ENCODE measurements around the gene NRAP.

The NRAP gene

GRCh38 chr10:113631684-113632367 lies 32.0 kb downstream of the NRAP start:
- DNase-seq (ENCODE audit: low spot score) = no peak

GRCh38 chr10:113630929-113631533 lies 32.8 kb downstream of the NRAP start:
- DNase-seq (ENCODE audit: low spot score) = no peak

- no peak for DNase-seq (ENCODE audit: low spot score)
Observed at GRCh38 chr10:113628607-113629153, 35.2 kb downstream of the NRAP start.

- DNase-seq (ENCODE audit: low spot score) = no peak
Observed at GRCh38 chr10:113627836-113628235, 36.0 kb downstream of the NRAP start.

GRCh38 chr10:113626809-113627355 lies 37.0 kb downstream of the NRAP start:
- no peak for DNase-seq (ENCODE audit: low spot score)

GRCh38 chr10:113625461-113626186 lies 38.2 kb downstream of the NRAP start:
- DNase-seq (ENCODE audit: low spot score) = no peak

GRCh38 chr10:113622831-113623230 lies 41.0 kb downstream of the NRAP start:
- no peak for DNase-seq (ENCODE audit: low spot score)

GRCh38 chr10:113621799-113622198 lies 42.0 kb downstream of the NRAP start:
- no peak for DNase-seq (ENCODE audit: low spot score)

- no peak for DNase-seq (ENCODE audit: low spot score)
Observed at GRCh38 chr10:113620936-113621335, 42.9 kb downstream of the NRAP start.

GRCh38 chr10:113620511-113620910 lies 43.3 kb downstream of the NRAP start:
- DNase-seq (ENCODE audit: low spot score) = no peak

- DNase-seq (ENCODE audit: low spot score) = no peak
Observed at GRCh38 chr10:113619401-113619800, 44.4 kb downstream of the NRAP start.

- no peak for DNase-seq (ENCODE audit: low spot score)
Observed at GRCh38 chr10:113618338-113618737, 45.5 kb downstream of the NRAP start.

- DNase-seq (ENCODE audit: low spot score) = no peak
Observed at GRCh38 chr10:113617086-113617485, 46.8 kb downstream of the NRAP start.

- DNase-seq (ENCODE audit: low spot score) = no peak
Observed at GRCh38 chr10:113616244-113617074, 47.4 kb downstream of the NRAP start.

GRCh38 chr10:113613977-113614690 lies 49.7 kb downstream of the NRAP start:
- DNase-seq (ENCODE audit: low spot score) = no peak

GRCh38 chr10:113613427-113613826 lies 50.4 kb downstream of the NRAP start:
- DNase-seq (ENCODE audit: low spot score) = no peak

- DNase-seq (ENCODE audit: low spot score) = no peak
Observed at GRCh38 chr10:113612154-113612553, 51.7 kb downstream of the NRAP start.

GRCh38 chr10:113610631-113611601 lies 52.9 kb downstream of the NRAP start:
- no peak for DNase-seq (ENCODE audit: low spot score)

- DNase-seq (ENCODE audit: low spot score) = no peak
Observed at GRCh38 chr10:113609704-113610108, 54.1 kb downstream of the NRAP start.

Data from RKO (cell line).